ENCODE data around the gene CNOT2.

The CNOT2 gene, protein sequence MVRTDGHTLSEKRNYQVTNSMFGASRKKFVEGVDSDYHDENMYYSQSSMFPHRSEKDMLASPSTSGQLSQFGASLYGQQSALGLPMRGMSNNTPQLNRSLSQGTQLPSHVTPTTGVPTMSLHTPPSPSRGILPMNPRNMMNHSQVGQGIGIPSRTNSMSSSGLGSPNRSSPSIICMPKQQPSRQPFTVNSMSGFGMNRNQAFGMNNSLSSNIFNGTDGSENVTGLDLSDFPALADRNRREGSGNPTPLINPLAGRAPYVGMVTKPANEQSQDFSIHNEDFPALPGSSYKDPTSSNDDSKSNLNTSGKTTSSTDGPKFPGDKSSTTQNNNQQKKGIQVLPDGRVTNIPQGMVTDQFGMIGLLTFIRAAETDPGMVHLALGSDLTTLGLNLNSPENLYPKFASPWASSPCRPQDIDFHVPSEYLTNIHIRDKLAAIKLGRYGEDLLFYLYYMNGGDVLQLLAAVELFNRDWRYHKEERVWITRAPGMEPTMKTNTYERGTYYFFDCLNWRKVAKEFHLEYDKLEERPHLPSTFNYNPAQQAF

DNA sequence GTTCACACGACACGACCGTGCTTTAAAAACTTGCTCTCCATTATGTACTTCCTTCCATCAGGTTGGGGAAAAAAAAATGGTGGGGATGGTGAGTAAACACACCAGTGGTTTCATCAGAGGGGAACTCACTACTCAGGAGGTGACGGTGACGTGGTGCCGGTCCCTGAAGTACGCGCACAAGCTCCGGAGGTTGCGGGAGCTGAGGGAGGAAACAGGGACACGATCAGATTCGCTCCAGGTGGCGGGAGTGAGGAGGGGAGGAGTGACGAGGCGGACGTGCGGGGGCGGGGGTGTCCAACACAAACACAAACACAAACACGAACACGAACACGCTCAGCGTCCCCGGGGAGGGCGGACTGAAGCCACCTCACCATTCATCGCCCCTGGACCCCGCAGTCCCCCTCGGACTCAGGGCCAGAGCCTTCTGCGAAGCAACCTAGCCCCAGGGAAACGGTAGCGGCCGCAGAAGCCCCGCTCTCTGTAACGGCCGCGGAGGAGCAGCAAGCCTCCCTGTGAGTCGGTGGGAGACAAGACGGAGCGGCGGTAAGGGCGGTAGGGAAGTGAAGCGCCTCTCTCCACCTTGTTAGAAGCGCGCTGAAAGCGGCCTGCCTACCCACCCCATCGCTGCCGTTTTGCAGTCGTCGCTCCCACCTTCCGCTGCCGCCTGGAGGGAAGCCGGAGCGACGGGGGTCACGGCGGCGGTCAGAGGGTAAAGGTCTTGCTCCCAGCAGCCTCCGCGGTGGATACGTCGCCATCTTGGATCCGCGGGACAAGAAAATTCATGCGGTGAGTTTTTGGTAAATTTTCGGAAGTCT, at the start of gene CNOT2:
TSS of gene CNOT2 (plus strand) at position 739 of the 815 bp plus-strand sequence. CDS start 34,794 bp downstream, outside the sequence.
- peak; percentile 78 to 88 for DNase-seq (ENCODE audit: extremely low read depth in 1 of 2, low read depth in 1 of 2)

- no peak for DNase-seq (ENCODE audit: extremely low read depth in 1 of 2, low read depth in 1 of 2)
Observed at GRCh38 chr12:70194076-70194475, 49.2 kb upstream of the CNOT2 start.

DNA sequence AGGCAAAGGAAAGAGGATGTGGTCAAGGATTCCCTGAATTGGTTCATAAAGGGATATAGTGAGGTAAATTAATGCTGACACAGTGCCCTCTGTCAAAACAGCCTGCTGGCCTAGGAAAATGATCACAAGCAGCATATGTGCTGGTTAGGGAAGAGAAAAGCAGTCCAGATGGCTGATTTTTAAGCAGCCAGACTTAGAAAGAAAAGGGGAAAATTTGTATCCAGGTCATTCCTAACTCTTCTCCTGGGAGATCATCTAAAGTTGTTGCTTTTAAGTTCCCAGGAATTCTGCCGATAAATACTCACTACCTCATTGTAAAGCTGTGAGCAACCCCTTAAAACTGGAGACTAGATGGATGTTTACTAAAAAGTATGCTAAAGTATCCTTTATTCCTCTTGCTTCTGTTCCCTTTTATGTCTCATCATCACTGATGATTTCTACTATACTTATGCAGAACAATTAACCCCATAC, 46.4 kb upstream of the CNOT2 start:
- DNase-seq (ENCODE audit: extremely low read depth in 1 of 2, low read depth in 1 of 2): no peak

DNA sequence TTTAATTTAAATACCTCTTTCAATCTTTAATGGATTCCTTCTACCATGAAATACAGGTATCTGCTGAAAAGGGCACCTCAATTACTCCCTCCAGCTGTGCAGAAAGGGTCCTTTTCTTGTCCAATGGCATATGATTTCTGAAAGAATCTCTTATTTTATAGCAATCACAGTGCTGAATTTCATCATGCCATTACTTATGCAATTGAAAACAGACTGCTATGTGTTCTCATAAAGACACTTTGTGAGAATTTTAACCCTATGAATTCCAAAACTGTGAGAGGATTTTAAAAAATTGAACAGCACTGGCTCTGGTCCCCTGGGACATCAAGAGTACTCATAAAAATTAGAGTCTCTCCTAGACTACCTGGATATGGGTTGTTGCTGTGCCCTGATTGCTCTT, 45.9 kb upstream of the CNOT2 start:
- no peak for DNase-seq (ENCODE audit: extremely low read depth in 1 of 2, low read depth in 1 of 2)

GRCh38 chr12:70213707-70214106, 29.5 kb upstream of the CNOT2 start:
- no peak for DNase-seq (ENCODE audit: extremely low read depth in 1 of 2, low read depth in 1 of 2)

DNA sequence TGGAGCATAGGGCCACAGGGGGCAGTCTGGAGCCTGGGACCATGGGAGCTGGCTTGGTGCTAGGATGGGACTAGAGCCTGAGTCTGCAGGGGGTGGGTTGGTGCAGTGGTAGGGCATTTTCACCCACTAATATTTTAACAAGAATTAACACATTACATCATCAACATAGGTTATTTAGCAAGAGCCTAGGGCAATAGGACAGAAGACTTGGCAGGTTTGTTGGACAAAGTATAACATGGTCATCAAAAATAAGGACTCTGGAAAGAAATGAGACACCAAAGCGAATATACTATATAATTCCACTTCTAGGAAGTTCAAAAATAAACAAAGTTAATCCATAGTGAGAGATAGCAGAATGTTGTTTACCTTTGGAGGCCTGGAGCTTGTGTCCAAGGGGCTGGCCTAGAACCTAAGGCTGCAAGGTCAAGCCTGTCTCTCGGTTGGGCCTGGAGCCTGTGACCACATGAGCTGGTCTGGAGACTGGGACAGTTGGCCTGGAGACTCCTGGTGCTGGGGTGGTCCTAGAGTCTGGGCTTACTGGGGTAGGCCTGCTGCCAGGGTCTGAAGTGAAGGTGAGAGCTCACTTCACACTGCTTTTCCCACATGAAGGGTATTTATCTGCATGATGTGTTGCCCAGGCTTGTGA, 28.1 kb upstream of the CNOT2 start:
- no peak for DNase-seq (ENCODE audit: extremely low read depth in 1 of 2, low read depth in 1 of 2)

DNA sequence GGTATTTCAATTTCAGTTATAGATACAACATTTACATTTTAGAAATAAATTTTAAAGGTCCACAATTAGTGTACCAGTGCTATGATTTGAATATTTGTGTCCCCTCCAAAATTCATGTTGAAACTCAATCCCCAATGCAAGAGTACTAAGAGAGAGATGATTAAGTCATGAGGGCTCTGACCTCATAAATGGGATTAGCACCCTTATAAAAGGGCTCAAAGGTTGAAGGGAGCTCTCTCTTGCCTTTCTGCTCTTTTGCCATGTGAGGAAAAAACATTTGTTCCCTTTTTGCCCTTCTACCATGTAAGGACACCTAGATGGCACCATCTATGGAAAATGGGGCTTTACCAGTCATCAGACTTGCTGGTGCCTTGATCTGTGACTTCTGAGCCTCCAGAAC, 25.8 kb upstream of the CNOT2 start:
- DNase-seq (ENCODE audit: extremely low read depth in 1 of 2, low read depth in 1 of 2): no peak

DNA sequence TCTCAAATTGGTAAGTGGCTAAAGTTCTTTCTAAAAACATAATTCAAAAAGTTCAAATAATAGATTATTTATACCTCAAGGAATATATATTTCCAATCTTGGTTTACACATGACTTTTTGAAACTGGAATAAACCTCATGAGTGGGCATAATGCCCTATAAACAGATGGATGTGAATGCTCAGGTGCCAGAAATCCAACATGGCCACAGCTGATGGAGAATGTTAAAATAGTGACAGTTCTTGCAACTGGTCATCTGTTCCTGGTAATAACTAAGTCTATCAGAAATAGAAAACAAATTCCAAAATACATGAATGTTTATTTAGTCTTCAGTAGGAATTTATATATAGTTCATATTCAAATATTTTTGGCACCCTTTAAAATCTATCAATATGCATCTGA, 21.6 kb upstream of the CNOT2 start:
- DNase-seq (ENCODE audit: extremely low read depth in 1 of 2, low read depth in 1 of 2): no peak

GRCh38 chr12:70227911-70228310, 15.3 kb upstream of the CNOT2 start:
- DNase-seq (ENCODE audit: extremely low read depth in 1 of 2, low read depth in 1 of 2): no peak

GRCh38 chr12:70230934-70231606, 12.2 kb upstream of the CNOT2 start:
- no peak for DNase-seq (ENCODE audit: extremely low read depth in 1 of 2, low read depth in 1 of 2)

DNA sequence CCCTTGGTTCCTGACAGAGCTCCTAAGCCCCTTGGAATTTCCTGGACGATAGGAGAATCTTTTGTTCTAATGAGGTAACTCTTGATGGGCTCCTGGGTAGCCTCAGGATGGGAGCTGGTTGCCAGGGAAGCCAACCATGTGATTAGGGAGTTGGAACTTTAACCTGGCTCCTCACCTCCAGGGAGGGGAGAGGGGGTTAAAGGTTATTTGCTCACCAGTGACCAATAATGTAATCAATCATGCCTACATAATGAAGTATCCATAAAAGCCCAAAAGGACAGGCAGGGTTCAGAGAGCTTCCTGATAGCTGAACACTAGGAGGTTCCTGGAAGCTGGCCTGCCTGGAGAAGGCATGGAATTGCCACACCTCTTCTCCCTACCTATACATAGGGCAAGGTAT, 6.2 kb upstream of the CNOT2 start:
- DNase-seq (ENCODE audit: extremely low read depth in 1 of 2, low read depth in 1 of 2): no peak

DNA sequence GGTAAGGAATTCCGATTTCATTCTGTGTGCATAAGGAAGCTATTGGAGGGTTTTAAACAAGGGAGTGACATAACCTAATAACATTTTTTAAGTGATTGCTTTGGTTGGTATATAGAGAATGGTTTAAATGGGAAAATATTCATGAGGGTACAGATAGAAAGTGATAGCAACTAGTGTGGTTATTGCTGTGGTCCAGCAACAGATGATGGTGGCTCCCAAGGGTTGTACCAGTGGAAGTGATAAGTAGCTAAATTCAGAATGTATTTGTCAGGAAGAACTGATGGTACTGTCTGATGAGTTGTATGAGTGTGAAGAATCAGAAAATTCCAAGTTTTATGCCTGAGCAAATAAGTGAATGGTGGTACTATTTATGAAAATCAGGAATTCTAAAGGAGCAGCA, 2.6 kb upstream of the CNOT2 start:
- no peak for DNase-seq (ENCODE audit: extremely low read depth in 1 of 2, low read depth in 1 of 2)

GRCh38 chr12:70241845-70242244, 1.4 kb upstream of the CNOT2 start:
- DNase-seq (ENCODE audit: extremely low read depth in 1 of 2, low read depth in 1 of 2): no peak

GRCh38 chr12:70243510-70244371, 508 bp downstream of the CNOT2 start:
- DNase-seq (ENCODE audit: extremely low read depth in 1 of 2, low read depth in 1 of 2): peak; percentile 40 to 47

- DNase-seq (ENCODE audit: extremely low read depth in 1 of 2, low read depth in 1 of 2): no peak
Observed at GRCh38 chr12:70244409-70244808, 1.2 kb downstream of the CNOT2 start.

GRCh38 chr12:70245458-70245857, 2.2 kb downstream of the CNOT2 start:
- no peak for DNase-seq (ENCODE audit: extremely low read depth in 1 of 2, low read depth in 1 of 2)

- DNase-seq (ENCODE audit: extremely low read depth in 1 of 2, low read depth in 1 of 2): no peak
Observed at GRCh38 chr12:70246580-70246979, 3.3 kb downstream of the CNOT2 start.

DNA sequence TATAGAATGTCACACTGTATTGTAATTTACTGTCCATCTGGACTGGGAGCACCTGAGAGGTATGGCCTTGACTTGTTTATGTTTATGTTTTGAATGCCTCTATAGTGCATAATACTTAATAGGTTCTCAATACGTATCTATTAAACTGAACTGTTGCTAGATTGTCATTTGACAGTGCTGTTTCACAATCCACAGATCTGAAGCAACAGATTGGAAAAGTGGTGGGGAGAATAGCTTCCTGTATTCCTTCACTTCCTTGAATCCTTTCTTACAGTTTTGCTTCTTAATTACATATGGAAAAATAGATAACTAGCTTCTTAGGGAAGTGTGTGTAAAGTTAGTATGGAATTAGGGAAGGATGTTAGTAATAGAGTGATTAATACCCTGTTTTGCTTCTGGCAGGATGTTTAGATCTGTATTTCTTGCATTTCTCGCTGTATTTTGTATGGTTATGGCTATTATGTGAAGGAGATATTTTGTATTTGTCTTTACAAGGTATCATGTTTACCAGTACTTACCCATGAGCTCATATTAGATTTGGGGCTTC, 4.5 kb downstream of the CNOT2 start:
- DNase-seq (ENCODE audit: extremely low read depth in 1 of 2, low read depth in 1 of 2): no peak

DNA sequence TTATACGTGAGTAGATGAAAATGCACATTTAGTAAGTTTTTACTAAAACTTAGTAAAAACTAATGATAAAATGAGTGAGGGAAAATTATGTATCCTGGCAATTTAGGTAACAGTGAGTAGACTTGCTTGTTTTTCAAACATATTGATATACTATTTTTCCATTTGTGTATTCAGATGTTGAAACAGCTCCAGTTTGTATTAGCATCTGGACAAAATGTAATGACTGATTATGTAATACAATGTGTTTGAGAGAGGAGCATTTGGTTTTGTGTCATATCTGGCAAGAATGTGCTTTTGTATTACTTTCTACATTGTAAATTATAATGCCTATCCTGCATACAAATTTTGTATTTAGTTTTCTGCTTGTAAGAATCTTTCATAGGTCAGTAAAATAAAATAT, 5.6 kb downstream of the CNOT2 start:
- DNase-seq (ENCODE audit: extremely low read depth in 1 of 2, low read depth in 1 of 2): no peak

All from activated CD8-positive, alpha-beta memory T cell treated with anti-CD3 and anti-CD28 coated beads for 1 hour (primary cell).